ENCODE data around the gene GLS. TPM values are rescaled to one million over a fixed set of nuclear protein-coding genes. Genes with fewer than 3 reads are reported as not detected.

The GLS gene
- 10 to 100 TPM; 31.6 to 94.5 (median 56.1) TPM for total RNA-seq
- 10 to 100 TPM; 19.1 to 30.6 TPM for polyA plus RNA-seq
- long read RNA-seq, donor 1, full-length matches to known transcripts, result 33 of 38 reads
- long read RNA-seq, donor 1, partial matches to known transcripts, result 1 of 38 reads
- long read RNA-seq, donor 1, other reads (novel, unspliced or antisense), result 4 of 38 reads
- long read RNA-seq, donor 2, full-length matches to known transcripts, result 1 of 4 reads
- long read RNA-seq, donor 2, partial matches to known transcripts, result 2 of 4 reads
- long read RNA-seq, donor 2, other reads (novel, unspliced or antisense), result 1 of 4 reads
- long read RNA-seq, donor 3, full-length matches to known transcripts, result 69 of 76 reads
- long read RNA-seq, donor 3, partial matches to known transcripts, result 1 of 76 reads
- long read RNA-seq, donor 3, other reads (novel, unspliced or antisense), result 6 of 76 reads

- intact Hi-C loops (cut with DNase I), result loop anchor here in 2 of 10 donors (2.0 to 5.0 kb wide), 2 partner anchors 57 to 134 kb away; partner anchors contain the start of gene STAT1 (in 2 of the 2)
- Histone ChIP-seq H3K4me1 (peaks cover 0 to 71% (median 35%) of the 10 kb centered on the region in 12 donors), H3K9me3 (no peaks in the 10 kb centered on the region), H3K4me3 (peak within 1 kb of the TSS; percentile 78 to 95 (median 91)), H3K27me3 (no peaks in the 10 kb centered on the region), H3K27ac (peak within 1 kb of the TSS; percentile 92 to 99 (median 96)), H3K36me3 (peaks cover 0 to 4% (median 0%) of the 10 kb centered on the region in 9 donors)
- TF ChIP-seq CTCF (IDR thresholded peaks at IDR 0.05) (no peak), POLR2A (IDR thresholded peaks at IDR 0.05) (peak; percentile 93 to 100)
- peak; percentile 95 to 97 (median 96) for ATAC-seq
- DNase-seq, result peak; percentile 97 to 98 (median 97)
- WGBS, 4 donors, result 0% methylated on average over 31 to 56 of the region's 56 CpGs
Observed at GRCh38 chr2:190880378-190881083, at the start of gene GLS. TSS of gene GLS (plus strand) at chr2:190880821. CDS start at chr2:190881085, 264 bp downstream.

GRCh38 chr2:190831941-190832340 lies 48.7 kb upstream of the GLS start:
- Histone ChIP-seq H3K27ac (no peak overlapping the region), H3K27me3 (no peaks in the 10 kb centered on the region), H3K4me1 (peaks cover 0 to 13% (median 0%) of the 10 kb centered on the region in 12 donors), H3K4me3 (no peak overlapping the region), H3K36me3 (no peaks in the 10 kb centered on the region), H3K9me3 (no peaks in the 10 kb centered on the region)
- no peak for TF ChIP-seq CTCF (IDR thresholded peaks at IDR 0.05)
- TF ChIP-seq POLR2A (IDR thresholded peaks at IDR 0.05), result no peak
- 86 to 89% (median 88%) methylated on average over 3 of the region's 3 CpGs for WGBS, 4 donors
- intact Hi-C loops (cut with DNase I), result no loop called here
- ATAC-seq (no peak), DNase-seq (no peak)

GRCh38 chr2:190834890-190835208 lies 45.8 kb upstream of the GLS start:
- no peaks in the 10 kb centered on the region for H3K9me3 ChIP-seq
- H3K4me1 ChIP-seq, result peaks cover 0 to 23% (median 0%) of the 10 kb centered on the region in 12 donors
- ATAC-seq, result peak in 1 of 4 donors; percentile 55
- H3K27ac ChIP-seq, result peak overlapping the region in 1 of 12 donors; percentile 0
- WGBS, 4 donors, result 17 to 49% (median 27%) methylated on average over 1 of the region's 1 CpG
- no peaks in the 10 kb centered on the region for H3K36me3 ChIP-seq
- H3K4me3 ChIP-seq, result no peak overlapping the region
- TF ChIP-seq CTCF (IDR thresholded peaks at IDR 0.05) (no peak), POLR2A (IDR thresholded peaks at IDR 0.05) (no peak)
- H3K27me3 ChIP-seq, result no peaks in the 10 kb centered on the region
- DNase-seq, result no peak
- intact Hi-C loops (cut with DNase I), result no loop called here

Data from heart left ventricle (tissue), 16 donors.